Superior temporal gyrus (tissue), 1 donor: ENCODE results near the gene RPS19.
"Not testable (repeated sequence)": the region's sequence is repeated elsewhere in the genome, so short reads cannot be mapped to it uniquely, and the experiment has no call there.

Source experiments
- DNase-seq: peaks from one replicate; pipeline ENCODE4 v3.0.0-alpha.2; 2016; ENCODE audit errors: extremely low spot score

Gene RPS19

DNA sequence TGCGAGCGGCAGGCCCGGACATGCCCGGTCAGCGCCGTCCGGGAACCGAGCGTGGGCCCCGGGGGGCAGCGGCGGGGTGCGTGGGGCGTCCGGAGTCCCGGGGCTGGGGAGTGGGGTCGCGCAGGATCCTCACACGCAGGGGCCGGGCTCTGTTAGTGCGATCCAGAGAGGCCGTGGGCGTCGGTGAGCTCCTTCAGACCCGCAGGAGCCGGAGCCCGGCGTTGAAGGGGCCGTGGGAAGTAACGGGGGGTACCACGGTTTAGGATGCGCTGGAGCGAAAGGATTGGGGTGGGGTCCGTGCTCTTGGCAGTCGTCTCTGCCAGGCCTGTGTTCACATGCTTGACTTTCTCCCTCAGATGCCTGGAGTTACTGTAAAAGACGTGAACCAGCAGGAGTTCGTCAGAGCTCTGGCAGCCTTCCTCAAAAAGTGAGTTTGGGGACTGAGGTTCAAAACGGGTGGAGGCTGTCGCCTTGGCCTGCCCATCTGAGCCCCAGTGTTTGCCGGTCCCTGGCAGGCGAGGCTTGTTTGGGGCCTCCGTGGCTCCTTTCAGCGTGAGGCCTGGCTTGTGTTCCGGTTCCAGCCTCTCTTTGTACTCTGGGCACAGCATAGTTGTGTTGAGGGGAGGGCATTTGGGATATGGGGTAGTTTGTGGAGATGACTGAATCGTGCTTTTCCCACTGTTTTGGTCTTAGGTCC lies 512 bp downstream of the RPS19 start:
- no peak for DNase-seq

- DNase-seq: no peak
Measured at GRCh38 chr19:41861116-41861768, 1.2 kb downstream of the RPS19 start.

GRCh38 chr19:41861846-41862245 lies 1.8 kb downstream of the RPS19 start:
- DNase-seq: no peak

- no peak for DNase-seq
Measured at GRCh38 chr19:41862445-41862986, 2.5 kb downstream of the RPS19 start.

DNA sequence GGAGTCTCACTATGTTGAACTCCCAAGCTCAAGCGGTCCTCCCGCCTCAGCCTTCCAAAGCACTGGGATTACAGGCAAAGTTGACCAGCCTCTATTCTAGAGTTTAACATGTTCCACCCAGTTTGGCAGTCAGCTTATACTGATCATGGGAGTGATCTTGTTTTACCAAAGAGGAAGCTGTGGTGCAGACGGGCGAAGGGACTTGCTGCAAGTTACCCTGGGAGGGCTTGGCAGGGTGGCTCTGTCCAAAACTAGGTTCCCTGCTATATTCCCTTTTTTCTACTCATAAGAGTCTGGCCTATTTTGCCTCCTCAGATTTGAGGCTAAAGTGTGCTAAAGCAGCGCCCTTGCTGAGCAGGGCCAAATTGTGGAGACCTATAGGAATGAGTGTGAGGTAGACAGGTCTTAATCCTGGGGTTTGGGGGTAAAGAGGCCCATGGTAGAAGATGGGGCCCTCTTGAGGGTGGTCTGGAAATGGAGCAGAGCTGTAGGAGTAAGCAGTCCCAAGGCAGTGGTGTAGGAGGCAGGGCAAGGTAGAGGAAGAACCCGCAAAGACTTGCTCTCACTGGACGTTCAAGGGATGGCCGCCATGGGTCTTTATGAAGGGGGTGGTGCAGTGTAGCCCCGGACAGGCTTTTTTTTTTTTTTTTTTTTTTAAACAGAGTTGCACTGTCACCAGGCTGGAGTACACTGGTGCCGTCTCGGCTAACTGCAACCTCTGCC lies 3.3 kb downstream of the RPS19 start:
- no peak for DNase-seq

GRCh38 chr19:41864374-41864773 lies 4.3 kb downstream of the RPS19 start:
- no peak for DNase-seq

GRCh38 chr19:41866284-41866683 lies 6.2 kb downstream of the RPS19 start:
- DNase-seq: no peak

DNA sequence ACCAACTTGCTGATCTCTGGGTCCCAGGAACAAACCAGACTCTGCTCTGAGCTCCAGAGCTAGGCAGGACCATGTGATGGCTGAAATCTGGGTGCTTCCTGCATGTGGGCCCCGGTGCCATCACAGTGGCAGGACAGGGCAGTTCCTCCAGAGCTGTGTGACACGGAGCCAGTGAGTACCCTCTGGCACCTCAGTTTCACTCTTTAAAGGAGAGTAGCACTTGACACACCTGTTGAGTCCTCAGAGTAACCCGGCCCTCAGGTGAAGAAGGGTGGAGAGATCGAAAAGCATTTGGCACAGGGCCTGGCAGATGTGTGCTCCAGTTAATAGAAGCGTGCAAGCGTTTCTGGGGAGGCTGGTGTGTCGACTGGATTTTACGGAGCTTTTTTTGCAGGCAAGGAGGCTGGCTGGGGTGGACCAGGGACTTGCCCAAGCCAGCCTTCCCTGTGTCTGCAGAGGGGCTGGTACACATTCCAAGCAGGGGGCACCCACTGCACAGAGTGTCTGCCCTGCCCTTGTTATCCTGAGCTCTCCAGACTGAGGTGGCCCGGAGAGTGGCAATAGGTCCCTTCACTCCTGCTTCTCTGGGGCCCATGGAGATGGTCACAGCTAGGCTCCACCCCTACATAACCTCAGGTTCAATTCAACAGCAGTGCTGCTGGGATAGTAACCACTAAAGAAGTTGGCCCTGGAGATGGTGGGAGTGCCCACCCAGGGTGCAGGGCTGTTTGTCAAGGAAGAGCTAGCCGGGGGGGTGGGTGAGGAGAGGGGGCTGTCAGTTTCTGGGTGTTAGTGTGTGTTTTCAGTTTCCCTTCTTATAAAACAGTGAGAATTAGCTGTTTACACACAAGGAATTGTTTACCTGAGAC lies 8.3 kb downstream of the RPS19 start:
- DNase-seq: no peak

GRCh38 chr19:41868989-41869300 lies 8.9 kb downstream of the RPS19 start:
- no peak for DNase-seq

- no peak for DNase-seq
Measured at GRCh38 chr19:41869374-41869955, 9.4 kb downstream of the RPS19 start.

GRCh38 chr19:41870401-41870873 lies 10.4 kb downstream of the RPS19 start:
- no peak for DNase-seq

- no peak for DNase-seq
Measured at GRCh38 chr19:41871573-41872383, 11.7 kb downstream of the RPS19 start.

- no peak for DNase-seq
Measured at GRCh38 chr19:41872384-41872774, 12.3 kb downstream of the RPS19 start.

DNA sequence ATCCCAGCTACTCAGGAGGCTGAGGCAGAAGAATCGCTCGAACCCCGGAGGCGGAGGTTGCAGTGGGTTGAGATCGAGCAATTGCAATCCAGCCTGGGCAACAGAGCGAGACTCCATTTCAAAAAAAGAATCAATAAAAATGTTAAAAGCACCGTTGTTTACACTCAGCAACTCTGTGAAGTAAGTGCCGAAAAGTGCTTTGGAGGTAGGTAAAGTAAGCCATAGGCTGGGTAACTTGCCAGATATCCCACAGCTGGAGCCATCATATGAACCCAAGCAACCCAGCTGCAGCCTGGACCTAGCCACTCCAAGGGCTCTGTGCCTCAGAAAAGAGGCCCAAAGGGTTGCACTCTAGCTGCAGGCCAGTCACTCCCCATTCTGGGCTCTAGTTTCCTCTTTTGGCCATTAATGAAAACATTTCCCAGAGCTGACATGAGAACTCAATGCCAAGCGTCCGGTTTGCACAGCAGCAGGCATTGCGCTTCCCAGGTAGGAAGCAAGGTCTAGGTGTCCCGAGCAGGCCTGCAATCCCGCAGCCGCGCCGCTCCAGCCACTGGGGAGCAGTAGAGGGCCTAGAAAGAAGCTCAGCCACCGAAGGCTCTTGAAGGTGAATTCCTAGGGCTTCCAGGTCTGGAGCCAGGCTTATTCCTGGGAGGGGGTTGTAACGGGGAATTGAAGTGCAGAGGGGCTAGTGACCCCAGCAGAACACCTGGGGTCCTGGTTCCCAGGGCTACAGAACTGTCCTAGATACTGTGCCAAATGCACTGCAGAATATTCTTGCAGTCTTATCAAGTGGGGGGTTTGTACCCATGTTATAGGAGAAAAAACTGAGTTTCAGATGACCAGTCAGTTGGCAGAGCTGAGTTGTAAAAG lies 13.0 kb downstream of the RPS19 start:
- peak; percentile 70 for DNase-seq

DNA sequence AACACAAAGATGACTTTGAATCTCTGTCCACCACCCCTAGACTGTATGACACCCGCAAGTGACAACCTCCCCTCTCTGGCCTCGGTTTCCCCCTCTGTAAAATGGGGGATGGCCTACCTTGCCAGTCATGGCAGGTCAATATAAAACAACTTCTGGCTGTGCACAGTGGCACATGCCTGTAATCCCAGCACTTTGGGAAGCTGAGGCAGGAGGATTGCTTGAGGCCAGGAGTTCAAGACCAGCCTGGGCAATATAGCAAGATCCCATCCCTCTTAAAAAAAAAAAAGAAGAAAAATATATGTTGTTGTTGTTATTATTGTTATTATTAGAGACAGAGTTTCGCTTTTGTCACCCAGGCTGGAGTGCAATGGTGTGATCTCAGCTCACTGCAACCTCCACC lies 15.9 kb downstream of the RPS19 start:
- DNase-seq: not testable (repeated sequence)

DNA sequence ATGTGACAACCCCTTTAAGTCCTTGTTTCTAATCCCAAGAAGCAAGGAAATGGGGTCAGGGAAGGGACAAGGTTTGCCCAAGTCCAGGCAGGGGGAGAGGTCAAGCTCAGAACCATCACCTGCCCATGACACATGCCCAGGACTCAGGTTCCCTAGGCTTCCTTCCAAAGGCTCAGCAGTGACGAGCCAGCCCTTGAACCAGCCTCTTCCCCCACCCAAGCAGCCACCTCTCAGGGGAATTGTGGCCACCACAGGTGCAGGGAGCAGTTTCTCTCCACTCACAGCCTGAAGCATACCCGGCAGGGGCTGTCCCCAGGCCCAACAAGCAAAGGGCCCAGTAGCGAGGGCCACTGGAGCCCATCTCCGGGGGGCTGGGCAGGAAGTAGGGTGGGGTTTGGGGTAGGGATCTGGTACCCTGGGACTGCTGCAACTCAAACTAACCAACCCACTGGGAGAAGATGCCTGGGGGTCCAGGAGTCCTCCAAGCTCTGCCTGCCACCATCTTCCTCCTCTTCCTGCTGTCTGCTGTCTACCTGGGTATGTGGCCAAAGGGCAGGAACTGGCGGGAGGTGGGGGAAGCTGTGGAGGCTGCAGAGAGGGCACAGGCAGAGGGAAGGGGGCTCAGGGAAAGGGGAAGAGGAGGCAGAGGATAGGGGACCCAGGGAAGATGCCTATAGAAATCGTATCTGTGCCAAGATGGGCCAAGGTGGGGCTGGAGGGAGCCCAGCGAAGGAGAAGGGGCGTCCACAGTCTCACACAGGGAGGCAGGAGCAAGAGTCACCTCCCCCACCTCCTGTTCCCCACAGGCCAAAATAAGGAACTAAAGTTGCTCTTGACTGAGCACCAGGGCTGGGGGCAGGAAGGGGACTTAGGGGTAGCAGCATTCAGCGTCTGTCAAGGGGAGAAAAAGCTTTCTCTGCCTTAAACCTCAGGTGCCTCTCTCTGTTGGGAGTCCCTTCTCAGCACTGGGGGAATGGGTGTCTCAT lies 17.1 kb downstream of the RPS19 start, which contains the start of gene CD79A:
Gene CD79A, plus strand, starts transcription at position 433 of the 986 bp plus-strand sequence. Its CDS starts 26 bp downstream, at position 459.
- DNase-seq: no peak

DNA sequence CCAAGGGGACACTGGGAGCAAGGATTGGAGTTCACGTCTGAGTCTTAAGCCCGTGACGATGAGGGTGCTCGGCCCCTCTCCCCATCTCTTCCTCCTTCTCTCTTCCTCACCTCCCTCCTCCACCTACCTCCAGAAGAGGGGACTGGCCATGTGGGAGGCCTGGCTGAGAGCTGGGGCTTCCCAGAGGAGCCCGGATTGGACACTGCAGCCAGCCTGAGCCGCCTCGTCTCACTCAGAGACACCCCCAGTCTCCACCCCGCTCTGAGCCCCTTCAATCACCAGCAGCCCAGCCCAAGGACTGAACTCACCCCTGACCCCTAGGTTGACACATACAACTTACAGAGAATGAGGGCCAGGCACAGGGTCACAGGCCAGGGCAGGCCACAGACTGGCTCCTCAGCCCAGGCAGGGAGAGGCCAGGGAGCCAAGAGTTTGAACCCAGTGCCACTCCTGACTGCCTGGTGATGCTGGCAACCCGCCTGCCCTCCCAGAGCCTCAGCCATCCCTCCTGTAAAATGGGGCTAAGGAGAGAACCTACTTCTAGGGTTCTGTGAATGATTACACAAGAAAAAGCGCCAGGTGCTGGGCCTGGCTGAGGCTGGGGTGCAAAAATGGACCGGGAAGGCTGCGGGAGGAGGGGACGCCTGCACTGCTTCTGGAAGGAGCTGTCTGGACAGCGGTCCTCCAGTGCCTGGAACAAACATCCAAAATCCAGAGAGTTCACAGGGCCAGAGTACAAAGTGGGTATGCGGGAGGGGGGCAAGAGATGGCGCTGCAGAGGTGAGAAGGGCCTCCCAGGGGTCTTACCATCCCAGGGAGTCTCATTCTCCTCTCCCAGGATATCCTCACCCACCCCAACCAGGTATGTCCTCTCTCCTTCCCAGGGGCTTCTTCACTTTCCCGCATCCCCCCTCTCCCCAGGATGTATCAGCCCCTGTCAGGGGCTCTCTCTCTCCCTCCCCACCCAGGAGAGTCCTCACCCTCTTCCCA lies 18.2 kb downstream of the RPS19 start:
- DNase-seq: no peak
